Measurements from ENCODE around the gene SKOR2.
"Not testable (repeated sequence)": the region's sequence is repeated elsewhere in the genome, so short reads cannot be mapped to it uniquely, and the experiment has no call there.

The SKOR2 gene

GRCh38 chr18:47244086-47244485 lies 7.4 kb downstream of the SKOR2 start:
- no CpG with 5 or more reads among the region's 4 CpGs for WGBS (ENCODE audit: insufficient coverage, insufficient read length)
- Histone ChIP-seq H3K4me3 (ENCODE audit: low read length) (no peak overlapping the region), H3K36me3 (ENCODE audit: control insufficient read depth, insufficient read depth, low read length) (no peaks in the 10 kb centered on the region), H3K9me3 (ENCODE audit: control insufficient read depth, insufficient read depth, low read length) (no peaks in the 10 kb centered on the region), H3K27me3 (ENCODE audit: control insufficient read depth, insufficient read depth, low read length) (peaks cover 9% of the 10 kb centered on the region), H3K4me1 (ENCODE audit: control insufficient read depth, insufficient read depth, low read length) (peaks cover 5% of the 10 kb centered on the region), H3K27ac (ENCODE audit: low read length) (no peak overlapping the region)
- DNase-seq (ENCODE audit: low read depth, low spot score): no peak

GRCh38 chr18:47235096-47235495 lies 16.4 kb downstream of the SKOR2 start:
- no peaks in the 10 kb centered on the region for H3K9me3 ChIP-seq (ENCODE audit: control insufficient read depth, insufficient read depth, low read length)
- DNase-seq (ENCODE audit: low read depth, low spot score): no peak
- no peaks in the 10 kb centered on the region for H3K27me3 ChIP-seq (ENCODE audit: control insufficient read depth, insufficient read depth, low read length)
- H3K4me1 ChIP-seq (ENCODE audit: control insufficient read depth, insufficient read depth, low read length): no peaks in the 10 kb centered on the region
- H3K27ac ChIP-seq (ENCODE audit: low read length): no peak overlapping the region
- no peaks in the 10 kb centered on the region for H3K36me3 ChIP-seq (ENCODE audit: control insufficient read depth, insufficient read depth, low read length)
- H3K4me3 ChIP-seq (ENCODE audit: low read length): no peak overlapping the region
- WGBS (ENCODE audit: insufficient coverage, insufficient read length): no CpG with 5 or more reads among the region's 4 CpGs

GRCh38 chr18:47226660-47227059 lies 24.8 kb downstream of the SKOR2 start:
- Histone ChIP-seq H3K27me3 (ENCODE audit: control insufficient read depth, insufficient read depth, low read length) (no peaks in the 10 kb centered on the region), H3K9me3 (ENCODE audit: control insufficient read depth, insufficient read depth, low read length) (no peaks in the 10 kb centered on the region), H3K27ac (ENCODE audit: low read length) (no peak overlapping the region), H3K36me3 (ENCODE audit: control insufficient read depth, insufficient read depth, low read length) (no peaks in the 10 kb centered on the region), H3K4me3 (ENCODE audit: low read length) (no peak overlapping the region), H3K4me1 (ENCODE audit: control insufficient read depth, insufficient read depth, low read length) (no peaks in the 10 kb centered on the region)
- DNase-seq (ENCODE audit: low read depth, low spot score): no peak

GRCh38 chr18:47215554-47216138 lies 35.8 kb downstream of the SKOR2 start:
- no CpG with 5 or more reads among the region's 5 CpGs for WGBS (ENCODE audit: insufficient coverage, insufficient read length)

GRCh38 chr18:47209171-47209570 lies 42.3 kb downstream of the SKOR2 start:
- WGBS (ENCODE audit: insufficient coverage, insufficient read length): no CpG with 5 or more reads among the region's 1 CpG
- Histone ChIP-seq H3K9me3 (ENCODE audit: control insufficient read depth, insufficient read depth, low read length) (no peaks in the 10 kb centered on the region), H3K4me1 (ENCODE audit: control insufficient read depth, insufficient read depth, low read length) (no peaks in the 10 kb centered on the region), H3K27ac (ENCODE audit: low read length) (no peak overlapping the region), H3K4me3 (ENCODE audit: low read length) (no peak overlapping the region), H3K36me3 (ENCODE audit: control insufficient read depth, insufficient read depth, low read length) (no peaks in the 10 kb centered on the region), H3K27me3 (ENCODE audit: control insufficient read depth, insufficient read depth, low read length) (no peaks in the 10 kb centered on the region)
- no peak for DNase-seq (ENCODE audit: low read depth, low spot score)

More at GRCh38 chr18:47215554-47216138, 35.8 kb downstream of the SKOR2 start:
- no peaks in the 10 kb centered on the region for H3K36me3 ChIP-seq (ENCODE audit: control insufficient read depth, insufficient read depth, low read length)
- H3K27me3 ChIP-seq (ENCODE audit: control insufficient read depth, insufficient read depth, low read length): no peaks in the 10 kb centered on the region
- H3K4me3 ChIP-seq (ENCODE audit: low read length): no peak overlapping the region
- H3K4me1 ChIP-seq (ENCODE audit: control insufficient read depth, insufficient read depth, low read length): no peaks in the 10 kb centered on the region
- no peak overlapping the region for H3K27ac ChIP-seq (ENCODE audit: low read length)
- H3K9me3 ChIP-seq (ENCODE audit: control insufficient read depth, insufficient read depth, low read length): no peaks in the 10 kb centered on the region
- DNase-seq (ENCODE audit: low read depth, low spot score): peak; percentile 35

- Histone ChIP-seq H3K4me3 (ENCODE audit: low read length) (no peak overlapping the region), H3K27me3 (ENCODE audit: control insufficient read depth, insufficient read depth, low read length) (no peaks in the 10 kb centered on the region), H3K4me1 (ENCODE audit: control insufficient read depth, insufficient read depth, low read length) (no peaks in the 10 kb centered on the region), H3K36me3 (ENCODE audit: control insufficient read depth, insufficient read depth, low read length) (no peaks in the 10 kb centered on the region), H3K9me3 (ENCODE audit: control insufficient read depth, insufficient read depth, low read length) (no peaks in the 10 kb centered on the region), H3K27ac (ENCODE audit: low read length) (no peak overlapping the region)
- DNase-seq (ENCODE audit: low read depth, low spot score): no peak
- no CpG with 5 or more reads among the region's 2 CpGs for WGBS (ENCODE audit: insufficient coverage, insufficient read length)
These were observed 44.4 kb downstream of the SKOR2 start for GRCh38 chr18:47206945-47207637.

- Histone ChIP-seq H3K4me1 (ENCODE audit: control insufficient read depth, insufficient read depth, low read length) (no peaks in the 10 kb centered on the region), H3K9me3 (ENCODE audit: control insufficient read depth, insufficient read depth, low read length) (no peaks in the 10 kb centered on the region), H3K27me3 (ENCODE audit: control insufficient read depth, insufficient read depth, low read length) (no peaks in the 10 kb centered on the region), H3K36me3 (ENCODE audit: control insufficient read depth, insufficient read depth, low read length) (no peaks in the 10 kb centered on the region), H3K27ac (ENCODE audit: low read length) (no peak overlapping the region), H3K4me3 (ENCODE audit: low read length) (no peak overlapping the region)
- no CpG with 5 or more reads among the region's 3 CpGs for WGBS (ENCODE audit: insufficient coverage, insufficient read length)
- DNase-seq (ENCODE audit: low read depth, low spot score): peak; percentile 52
These were observed 46.4 kb downstream of the SKOR2 start for GRCh38 chr18:47204908-47205522.

GRCh38 chr18:47203626-47204464 lies 47.6 kb downstream of the SKOR2 start:
- WGBS (ENCODE audit: insufficient coverage, insufficient read length): no CpG with 5 or more reads among the region's 3 CpGs
- Histone ChIP-seq H3K4me3 (ENCODE audit: low read length) (no peak overlapping the region), H3K27me3 (ENCODE audit: control insufficient read depth, insufficient read depth, low read length) (no peaks in the 10 kb centered on the region), H3K27ac (ENCODE audit: low read length) (no peak overlapping the region), H3K4me1 (ENCODE audit: control insufficient read depth, insufficient read depth, low read length) (no peaks in the 10 kb centered on the region), H3K9me3 (ENCODE audit: control insufficient read depth, insufficient read depth, low read length) (no peaks in the 10 kb centered on the region), H3K36me3 (ENCODE audit: control insufficient read depth, insufficient read depth, low read length) (no peaks in the 10 kb centered on the region)
- no peak for DNase-seq (ENCODE audit: low read depth, low spot score)

GRCh38 chr18:47195961-47196360 lies 55.5 kb downstream of the SKOR2 start:
- not testable (repeated sequence) for H3K36me3 ChIP-seq (ENCODE audit: control insufficient read depth, insufficient read depth, low read length); H3K27me3 ChIP-seq (ENCODE audit: control insufficient read depth, insufficient read depth, low read length); H3K27ac ChIP-seq (ENCODE audit: low read length); DNase-seq (ENCODE audit: low read depth, low spot score); H3K4me1 ChIP-seq (ENCODE audit: control insufficient read depth, insufficient read depth, low read length); H3K9me3 ChIP-seq (ENCODE audit: control insufficient read depth, insufficient read depth, low read length); H3K4me3 ChIP-seq (ENCODE audit: low read length)
- no CpG with 5 or more reads among the region's 3 CpGs for WGBS (ENCODE audit: insufficient coverage, insufficient read length)

GRCh38 chr18:47191961-47192360 lies 59.5 kb downstream of the SKOR2 start:
- no CpG with 5 or more reads among the region's 2 CpGs for WGBS (ENCODE audit: insufficient coverage, insufficient read length)

More at GRCh38 chr18:47191961-47192360, 59.5 kb downstream of the SKOR2 start:
- Histone ChIP-seq H3K4me1 (ENCODE audit: control insufficient read depth, insufficient read depth, low read length) (no peaks in the 10 kb centered on the region), H3K36me3 (ENCODE audit: control insufficient read depth, insufficient read depth, low read length) (no peaks in the 10 kb centered on the region), H3K27ac (ENCODE audit: low read length) (no peak overlapping the region), H3K9me3 (ENCODE audit: control insufficient read depth, insufficient read depth, low read length) (no peaks in the 10 kb centered on the region), H3K4me3 (ENCODE audit: low read length) (no peak overlapping the region), H3K27me3 (ENCODE audit: control insufficient read depth, insufficient read depth, low read length) (no peaks in the 10 kb centered on the region)
- DNase-seq (ENCODE audit: low read depth, low spot score): no peak
